Stimulated activated CD4-positive, alpha-beta T cell treated with anti-CD3 and anti-CD28 coated beads, Interleukin-4, amount 100 ng/mL, for 48 hours (primary cell): ENCODE data around the gene CCN5.
"Not testable (repeated sequence)": the region's sequence is repeated elsewhere in the genome, so short reads cannot be mapped to it uniquely, and the experiment has no call there.

Source experiments
- DNase-seq, 2 donors: peaks; one replicate each; pipeline ENCODE4 v3.0.0-alpha.2; 2020; ENCODE audit warnings: low read depth in 2 of 2

Gene CCN5

GRCh38 chr20:44695295-44695673 lies 19.9 kb upstream of the CCN5 start:
- no peak for DNase-seq

- DNase-seq = no peak
These were observed 19.4 kb upstream of the CCN5 start for GRCh38 chr20:44695674-44696300.

DNA sequence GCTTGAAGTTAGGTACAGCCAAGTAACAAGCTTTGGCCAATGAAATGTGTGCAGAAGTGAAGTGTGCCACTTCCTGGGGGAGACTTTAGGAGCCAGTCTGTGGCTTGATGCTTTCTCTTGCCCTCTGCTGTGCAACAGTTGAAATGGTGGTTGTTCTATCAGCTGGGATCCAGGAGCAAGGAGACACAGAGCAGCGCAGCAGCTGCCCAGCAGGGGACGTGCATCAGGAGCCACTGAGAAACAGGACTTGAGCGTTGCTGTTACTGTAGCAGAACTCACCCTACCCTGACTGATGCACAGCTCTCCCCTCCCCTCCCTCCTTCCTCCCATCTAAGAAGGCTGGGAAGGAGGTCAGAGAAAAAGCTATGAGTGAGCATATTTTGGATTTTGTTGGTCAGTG lies 18.9 kb upstream of the CCN5 start:
- DNase-seq = no peak

GRCh38 chr20:44697041-44697440 lies 18.1 kb upstream of the CCN5 start:
- DNase-seq = not testable (repeated sequence)

DNA sequence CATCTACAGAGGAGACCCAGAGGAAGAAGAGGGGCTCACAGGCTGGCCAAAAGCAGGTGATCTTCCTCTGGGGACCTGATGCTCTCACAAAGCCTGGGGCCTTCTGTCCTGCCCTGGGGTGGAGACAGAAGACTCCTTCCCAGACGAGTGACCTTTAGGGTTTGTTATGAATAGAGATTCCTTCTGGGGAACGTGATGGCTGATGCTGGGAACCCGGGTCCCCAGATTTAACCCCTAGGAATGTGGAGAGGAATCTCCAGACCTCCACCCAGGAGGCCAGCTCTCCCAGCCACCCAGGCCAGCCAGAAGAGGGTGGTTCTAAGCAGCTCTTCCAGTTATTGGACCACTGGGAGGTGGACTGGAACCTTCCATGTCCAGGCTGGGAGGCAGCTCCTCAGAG lies 16.8 kb upstream of the CCN5 start:
- no peak for DNase-seq

- DNase-seq = no peak
These were observed 14.9 kb upstream of the CCN5 start for GRCh38 chr20:44700306-44700705.

DNA sequence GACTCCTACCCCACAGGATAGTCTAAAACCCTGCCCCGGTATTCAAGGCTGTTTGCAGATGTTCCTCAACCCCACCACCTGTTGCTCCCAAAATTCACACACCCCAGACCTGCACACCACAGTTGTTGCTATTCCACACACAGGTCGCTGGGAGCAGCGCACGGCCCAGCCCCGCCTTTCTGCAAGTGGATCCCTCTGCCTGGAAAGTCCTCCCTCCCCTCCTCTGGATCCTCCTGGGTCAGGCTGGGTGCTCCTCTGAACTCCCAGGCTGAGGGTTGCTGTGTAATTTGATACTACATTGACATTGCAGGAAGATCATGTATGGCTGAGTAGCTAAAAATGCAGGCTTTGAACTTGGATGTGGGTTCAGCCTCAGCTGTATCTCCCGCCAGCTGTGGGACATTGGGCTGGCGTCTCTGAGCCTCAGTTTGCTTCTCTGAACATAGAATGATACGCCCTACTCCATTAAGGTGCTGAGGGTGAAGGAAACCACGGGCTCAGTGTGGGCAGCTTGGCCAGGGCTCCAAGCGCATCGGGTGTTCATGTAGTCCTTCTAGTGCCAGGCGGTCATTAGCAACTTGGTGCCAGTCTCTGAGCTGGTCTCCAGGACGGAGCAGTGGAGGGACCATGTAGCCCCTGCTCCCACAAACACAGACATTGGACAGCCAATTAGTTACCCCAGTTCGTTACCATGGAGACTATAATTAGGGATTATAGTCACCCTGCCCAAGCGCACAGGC lies 13.9 kb upstream of the CCN5 start:
- DNase-seq = no peak

DNA sequence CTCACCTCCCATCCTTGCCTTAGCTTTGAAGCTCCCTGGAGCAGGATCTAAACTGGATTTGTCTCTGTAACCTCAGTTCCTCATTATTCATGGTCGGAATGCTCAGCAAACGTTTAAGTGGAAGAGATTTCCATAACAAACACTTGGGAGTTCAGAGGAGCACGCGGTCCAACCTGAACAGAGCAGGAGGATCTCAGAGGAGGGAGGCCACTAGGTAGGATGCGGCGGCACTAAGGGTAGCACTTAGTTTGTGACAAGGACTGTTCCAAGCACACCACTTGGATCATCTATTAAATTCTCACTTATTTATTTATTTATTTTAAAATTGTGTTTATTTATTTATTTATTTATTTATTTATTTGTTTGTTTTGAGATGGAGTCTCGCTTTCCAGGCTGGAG lies 13.3 kb upstream of the CCN5 start:
- no peak for DNase-seq

GRCh38 chr20:44702776-44703175 lies 12.4 kb upstream of the CCN5 start:
- no peak for DNase-seq

GRCh38 chr20:44703183-44703925 lies 11.8 kb upstream of the CCN5 start:
- no peak for DNase-seq

GRCh38 chr20:44703956-44704488 lies 11.1 kb upstream of the CCN5 start:
- no peak for DNase-seq

GRCh38 chr20:44704551-44704971 lies 10.6 kb upstream of the CCN5 start:
- DNase-seq = no peak

DNA sequence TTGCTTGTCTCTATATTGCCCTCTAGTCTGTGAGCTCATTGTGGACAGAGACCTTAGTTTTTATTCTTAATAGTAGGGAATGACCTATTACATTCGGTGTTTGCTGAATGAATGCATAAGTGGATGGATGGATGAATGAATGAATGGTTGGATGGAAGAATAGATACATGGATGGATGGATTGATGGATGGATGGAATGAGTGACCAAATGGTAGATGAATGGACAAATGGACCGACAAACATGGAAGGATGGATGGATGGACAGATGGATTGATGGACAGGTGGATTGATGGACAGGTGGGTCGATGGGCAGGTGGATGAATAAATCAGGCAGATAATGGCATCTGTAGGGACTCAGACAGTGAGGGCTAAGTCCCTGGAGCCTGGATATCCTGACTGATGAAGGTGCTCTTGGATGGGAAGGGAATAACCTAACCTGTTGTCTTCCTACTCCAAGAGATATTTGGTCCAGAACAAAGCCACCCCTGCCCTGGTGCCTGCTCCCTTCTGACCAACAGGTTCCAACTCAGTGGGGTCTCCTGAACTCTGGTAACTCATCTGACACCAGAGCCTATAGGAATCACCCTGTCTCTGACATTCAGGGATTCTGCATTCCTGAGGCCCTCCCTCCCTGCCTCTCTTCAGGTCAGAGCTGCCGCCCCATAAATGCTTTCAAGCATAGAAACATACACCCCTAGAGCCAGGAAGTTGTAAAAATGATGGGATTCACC lies 9.6 kb upstream of the CCN5 start:
- no peak for DNase-seq

GRCh38 chr20:44706301-44707017 lies 8.7 kb upstream of the CCN5 start:
- DNase-seq = no peak

DNA sequence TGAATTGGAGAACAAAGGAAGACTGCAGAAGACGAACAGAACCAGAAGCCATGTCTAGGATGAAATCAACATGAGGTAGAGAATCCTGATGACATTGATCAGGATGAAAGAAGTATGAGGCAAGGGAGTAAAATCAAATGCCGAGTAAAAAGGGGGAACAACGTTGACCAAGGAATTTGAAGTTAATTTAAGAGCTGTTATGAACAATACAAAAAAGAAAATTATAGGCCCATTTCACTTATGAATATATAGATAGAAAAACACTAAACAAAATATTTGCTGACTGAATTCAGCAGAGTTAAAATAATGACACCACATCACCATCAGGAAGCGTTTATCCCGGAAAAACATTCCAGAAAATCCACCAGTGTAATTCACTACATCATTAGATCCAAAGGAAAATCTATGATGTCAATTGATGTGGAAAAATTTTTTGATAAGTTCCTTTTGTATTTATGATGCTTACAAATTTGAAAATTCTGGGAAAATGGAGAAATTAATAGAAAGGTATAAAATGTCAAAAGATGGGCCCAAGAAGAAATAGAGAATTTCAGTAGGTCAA lies 8.1 kb upstream of the CCN5 start:
- no peak for DNase-seq

GRCh38 chr20:44709380-44709779 lies 5.8 kb upstream of the CCN5 start:
- DNase-seq = no peak

DNA sequence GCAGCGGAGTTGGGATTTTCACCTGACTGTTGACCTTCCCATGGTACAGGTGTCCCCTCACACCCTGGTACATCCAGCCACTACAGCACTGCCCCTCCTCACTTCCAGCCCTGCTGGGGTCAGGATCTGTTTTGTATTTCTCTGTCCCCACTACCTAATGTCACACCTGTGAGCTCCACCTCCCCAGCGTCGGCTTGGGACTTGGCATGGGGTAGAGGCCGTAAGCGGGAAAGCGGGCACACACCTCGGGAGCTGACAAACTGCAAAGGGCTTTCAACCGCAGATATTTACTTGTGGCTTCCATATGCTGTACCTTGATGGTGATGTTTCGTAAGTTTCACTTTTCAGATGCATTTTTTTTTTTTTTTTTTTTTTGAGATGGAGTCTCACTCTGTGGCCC lies 5.4 kb upstream of the CCN5 start:
- DNase-seq = no peak

- DNase-seq = no peak
These were observed 3.9 kb upstream of the CCN5 start for GRCh38 chr20:44711237-44711636.

DNA sequence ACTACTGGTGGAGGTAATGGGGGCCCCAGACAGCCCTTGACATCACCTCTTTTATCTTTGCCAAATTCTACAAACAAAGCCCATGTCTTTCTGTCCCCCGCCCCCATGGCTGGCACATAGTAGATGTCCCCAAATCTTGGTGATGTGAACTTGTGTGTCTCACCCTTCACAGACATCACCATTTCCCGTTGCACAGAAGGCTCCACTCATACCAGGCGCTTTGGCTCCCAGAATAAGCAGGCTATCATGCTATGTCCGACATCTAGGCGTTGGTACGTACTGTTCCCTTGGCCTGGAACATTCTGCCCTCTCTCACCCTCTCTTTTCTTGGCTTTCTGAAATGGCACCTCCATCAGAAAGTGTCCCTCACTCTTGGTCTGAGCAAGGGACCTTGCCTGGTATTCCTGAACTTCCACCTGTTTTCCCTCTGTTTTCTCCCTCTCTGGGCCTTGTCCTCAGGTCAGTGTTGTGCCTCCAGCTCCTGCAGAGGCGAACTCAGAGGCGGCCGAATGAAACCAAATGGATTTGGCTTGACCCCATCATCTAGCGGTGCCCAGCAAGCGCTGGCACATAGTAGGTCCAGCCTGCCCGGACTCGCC lies 968 bp upstream of the CCN5 start:
- no peak for DNase-seq

GRCh38 chr20:44715499-44716308 lies 535 bp downstream of the CCN5 start:
- no peak for DNase-seq
